Stimulated activated CD4-positive, alpha-beta T cell treated with anti-CD3 and anti-CD28 coated beads, Interleukin-4, amount 100 ng/mL, for 1 hour (primary cell): ENCODE data around the gene PHRF1.

ENCODE experiments used
- DNase-seq: peaks from one replicate; pipeline ENCODE4 v3.0.0-alpha.2; 2020

The PHRF1 gene

GRCh38 chr11:616320-617198 is 40.3 kb downstream of the PHRF1 start:
- DNase-seq: no peak

DNA sequence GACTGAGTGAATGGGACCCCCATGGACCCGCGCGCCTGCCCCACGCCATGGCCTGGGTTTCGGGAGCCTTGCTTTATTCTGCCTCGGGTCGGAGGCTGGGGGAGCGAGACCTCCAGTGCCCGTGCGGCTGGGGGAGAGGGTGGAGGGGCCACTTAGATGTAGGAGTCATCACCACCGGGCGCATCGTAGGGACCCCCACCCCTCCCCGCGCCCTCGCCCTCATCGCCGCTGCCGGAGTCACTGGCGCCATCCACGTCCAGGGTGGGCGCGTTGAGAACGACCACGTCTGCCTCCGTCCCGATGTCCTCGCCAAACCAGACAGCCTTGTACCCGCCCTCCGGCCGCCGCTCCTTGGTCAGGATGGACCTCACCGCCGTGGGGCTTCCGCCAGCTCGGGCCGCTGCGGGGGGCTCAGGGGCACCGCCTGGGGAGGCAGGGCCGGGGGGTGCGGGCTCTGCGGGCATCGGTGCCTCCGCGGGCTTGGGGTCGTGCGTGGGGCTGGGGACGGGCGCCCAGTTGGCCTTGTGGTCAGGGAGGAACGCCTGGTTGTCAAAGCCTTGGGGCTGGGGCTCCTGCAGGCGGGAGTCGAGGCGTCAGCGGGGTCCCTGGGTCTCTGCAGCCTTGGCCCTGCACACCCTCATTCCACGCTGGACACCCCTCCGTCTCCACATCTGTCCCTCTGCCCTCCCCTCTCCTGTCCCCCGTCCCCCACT is 41.1 kb downstream of the PHRF1 start:
- no peak for DNase-seq

- no peak for DNase-seq
Measured at GRCh38 chr11:617912-618682, 41.8 kb downstream of the PHRF1 start.

GRCh38 chr11:618856-619627 is 42.8 kb downstream of the PHRF1 start:
- DNase-seq: no peak

DNA sequence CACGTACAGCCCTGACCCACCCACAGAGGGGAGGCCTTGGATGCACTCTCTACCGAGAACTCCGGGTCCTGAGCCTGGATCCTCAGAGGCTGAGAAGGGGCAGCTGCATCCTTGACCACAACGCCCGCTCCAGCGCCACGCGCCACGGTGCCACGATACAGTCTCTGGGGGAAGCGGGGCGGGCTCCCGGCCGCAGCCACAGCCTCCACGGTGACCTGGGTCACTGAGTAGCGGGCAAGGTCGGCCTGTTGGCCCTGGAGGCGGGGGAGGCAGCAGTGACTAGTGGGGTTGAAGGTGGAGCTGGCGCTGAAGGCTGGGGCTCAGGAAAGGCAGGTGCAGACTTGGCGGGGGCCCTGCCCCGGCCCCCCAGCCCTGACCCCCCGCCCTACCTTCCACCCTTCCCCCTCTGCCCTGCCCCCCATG is 43.4 kb downstream of the PHRF1 start:
- DNase-seq: no peak

DNA sequence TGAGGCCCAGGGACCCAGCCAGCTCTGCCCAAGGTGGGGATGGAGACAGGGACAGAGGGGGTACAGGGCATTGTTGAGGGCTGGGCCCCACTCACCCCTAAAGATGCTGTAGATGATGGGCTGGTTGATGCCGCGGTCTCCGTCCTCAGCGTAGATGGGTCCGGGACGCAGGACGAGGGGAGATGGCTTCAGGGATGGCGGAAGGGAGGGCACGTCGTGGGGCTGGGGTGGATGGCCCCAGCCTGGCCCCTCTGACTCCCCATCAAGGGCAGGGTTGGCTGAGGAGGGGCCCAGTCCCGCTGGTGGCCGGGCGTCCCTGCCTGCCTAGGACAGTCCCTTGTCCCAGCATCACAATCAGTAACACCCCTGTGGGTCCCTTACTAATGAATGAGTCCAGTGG is 43.9 kb downstream of the PHRF1 start:
- no peak for DNase-seq

- no peak for DNase-seq
Measured at GRCh38 chr11:620935-621814, 44.9 kb downstream of the PHRF1 start.

- DNase-seq: no peak
Measured at GRCh38 chr11:621838-622237, 45.6 kb downstream of the PHRF1 start.

- DNase-seq: no peak
Measured at GRCh38 chr11:623349-623869, 47.1 kb downstream of the PHRF1 start.

DNA sequence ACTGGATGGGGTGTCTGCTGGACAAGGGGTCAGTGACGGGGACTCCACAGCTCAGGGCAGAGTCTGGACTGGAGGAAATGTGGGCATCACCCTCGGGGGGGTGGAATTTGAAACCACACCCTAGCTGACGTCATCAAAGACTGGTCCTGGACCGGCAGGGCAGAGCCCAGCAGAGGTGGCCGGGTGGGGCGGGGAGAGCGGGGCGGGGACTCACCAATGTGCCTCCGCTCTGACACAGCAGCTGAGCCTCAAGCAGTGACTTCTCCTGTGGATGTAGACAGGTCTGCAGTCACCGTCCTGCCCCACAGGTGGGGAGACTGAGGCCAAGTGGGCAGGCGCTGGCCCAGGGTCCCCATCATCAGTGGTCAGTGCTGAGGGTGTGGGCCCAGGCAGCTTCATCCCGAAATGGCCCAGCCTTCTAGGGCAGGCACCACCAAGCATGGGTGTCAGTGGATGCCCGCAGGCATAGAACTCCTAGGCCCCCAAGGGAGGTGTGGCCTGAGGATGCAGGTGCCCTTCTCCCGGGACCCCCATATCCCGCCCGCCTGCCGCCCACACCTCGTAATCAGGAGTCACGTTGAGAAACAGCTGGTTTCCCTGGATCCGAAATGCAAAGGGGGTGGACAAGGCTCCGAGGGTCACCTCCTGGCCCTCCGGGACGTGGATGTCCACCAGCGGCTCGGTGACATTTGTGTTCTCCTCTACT is 47.9 kb downstream of the PHRF1 start:
- no peak for DNase-seq

GRCh38 chr11:624705-625635 is 48.7 kb downstream of the PHRF1 start, which contains the start of gene CDHR5:
Gene CDHR5 (minus strand): TSS chr11:624955. CDS start chr11:624902, 53 bp downstream.
- DNase-seq: no peak

GRCh38 chr11:625636-626268 is 49.5 kb downstream of the PHRF1 start:
- no peak for DNase-seq

- DNase-seq: no peak
Measured at GRCh38 chr11:626475-627307, 50.4 kb downstream of the PHRF1 start, which contains the start of gene SCT. Gene SCT (minus strand): TSS chr11:627181. CDS start chr11:627143, 38 bp downstream.

DNA sequence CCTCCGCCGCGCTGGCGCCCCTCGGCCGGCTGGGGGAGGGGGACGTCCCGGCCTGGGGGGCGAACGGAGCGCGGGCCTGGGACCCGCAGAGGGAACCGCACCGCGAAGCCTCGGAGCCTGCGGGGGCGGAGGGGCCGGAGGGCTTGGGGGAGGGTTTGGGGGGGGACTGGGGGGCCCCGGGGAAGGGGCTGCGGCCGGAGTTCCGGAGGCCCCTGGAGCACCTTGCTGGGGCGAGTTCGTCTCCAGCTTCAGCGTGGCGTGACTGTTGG is 51.0 kb downstream of the PHRF1 start:
- DNase-seq: no peak

GRCh38 chr11:628056-628455 is 51.8 kb downstream of the PHRF1 start:
- no peak for DNase-seq

DNA sequence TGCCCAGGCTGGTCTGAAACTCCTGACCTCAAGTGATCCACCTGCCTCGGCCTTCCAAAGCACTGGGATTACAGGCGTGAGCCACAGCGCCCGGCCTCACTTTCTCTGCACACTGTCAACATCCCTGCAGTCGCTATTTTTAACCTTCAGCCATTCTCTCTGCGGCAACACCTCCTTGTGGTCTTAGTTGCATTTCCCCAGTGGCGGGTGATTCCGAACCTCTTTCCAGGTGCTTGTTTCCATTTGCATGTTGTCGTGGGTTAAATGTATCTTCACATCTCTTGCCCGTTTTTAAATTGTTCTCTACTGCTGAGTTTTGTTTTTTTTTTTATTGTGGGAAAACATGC is 52.9 kb downstream of the PHRF1 start:
- DNase-seq: no peak

- no peak for DNase-seq
Measured at GRCh38 chr11:630871-631270, 54.6 kb downstream of the PHRF1 start.

- DNase-seq: no peak
Measured at GRCh38 chr11:635945-636510, 59.8 kb downstream of the PHRF1 start.
